Stimulated activated CD8-positive, alpha-beta memory T cell treated with anti-CD3 and anti-CD28 coated beads, Interleukin-7, amount 100 ng/mL, for 24 hours (primary cell): Measurements from ENCODE around the gene ZNF469.

ENCODE experiments used
- DNase-seq: peaks from one replicate; pipeline ENCODE4 v3.0.0-alpha.2; 2020; ENCODE audit warnings: low read depth

The ZNF469 gene

DNA sequence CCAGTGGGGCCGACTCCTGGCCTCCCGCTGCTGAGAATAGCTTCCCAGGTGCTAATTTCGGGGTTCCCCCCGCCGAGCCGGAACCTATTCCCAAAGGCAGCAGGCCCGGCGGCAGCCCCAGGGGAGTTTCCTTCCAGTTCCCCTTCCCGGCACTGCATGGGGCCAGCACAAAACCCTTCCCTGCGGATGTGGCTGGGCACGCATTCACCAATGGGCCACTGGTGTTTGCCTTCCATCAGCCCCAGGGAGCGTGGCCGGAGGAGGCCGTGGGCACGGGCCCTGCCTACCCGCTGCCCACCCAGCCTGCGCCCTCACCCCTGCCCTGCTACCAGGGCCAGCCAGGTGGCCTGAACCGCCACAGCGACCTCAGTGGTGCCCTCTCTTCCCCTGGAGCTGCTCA lies 45.4 kb downstream of the ZNF469 start:
- DNase-seq: no peak

DNA sequence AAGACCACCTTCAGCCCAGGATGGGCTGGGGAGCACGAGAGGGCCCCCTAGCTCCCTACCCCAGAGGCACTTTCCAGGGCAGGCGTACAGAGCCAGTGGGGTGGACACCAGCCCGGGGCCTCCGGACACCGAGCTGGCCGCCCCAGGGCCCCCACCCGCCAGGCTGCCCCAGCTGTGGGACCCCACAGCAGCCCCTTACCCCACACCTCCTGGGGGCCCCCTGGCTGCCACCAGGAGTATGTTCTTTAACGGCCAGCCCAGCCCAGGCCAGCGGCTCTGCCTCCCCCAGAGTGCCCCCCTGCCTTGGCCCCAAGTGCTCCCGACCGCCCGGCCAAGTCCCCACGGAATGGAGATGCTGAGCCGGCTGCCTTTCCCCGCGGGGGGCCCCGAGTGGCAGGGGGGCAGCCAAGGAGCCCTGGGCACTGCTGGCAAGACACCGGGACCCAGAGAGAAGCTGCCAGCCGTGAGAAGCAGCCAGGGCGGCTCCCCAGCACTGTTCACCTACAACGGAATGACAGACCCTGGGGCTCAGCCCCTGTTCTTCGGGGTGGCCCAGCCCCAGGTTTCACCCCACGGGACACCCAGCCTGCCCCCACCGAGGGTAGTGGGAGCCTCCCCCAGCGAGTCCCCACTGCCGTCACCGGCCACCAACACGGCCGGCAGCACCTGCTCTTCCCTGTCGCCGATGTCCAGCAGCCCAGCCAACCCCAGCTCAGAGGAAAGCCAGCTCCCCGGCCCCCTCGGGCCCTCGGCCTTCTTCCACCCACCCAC lies 46.0 kb downstream of the ZNF469 start:
- no peak for DNase-seq

- no peak for DNase-seq
Measured at GRCh38 chr16:88429387-88430184, 46.8 kb downstream of the ZNF469 start.

DNA sequence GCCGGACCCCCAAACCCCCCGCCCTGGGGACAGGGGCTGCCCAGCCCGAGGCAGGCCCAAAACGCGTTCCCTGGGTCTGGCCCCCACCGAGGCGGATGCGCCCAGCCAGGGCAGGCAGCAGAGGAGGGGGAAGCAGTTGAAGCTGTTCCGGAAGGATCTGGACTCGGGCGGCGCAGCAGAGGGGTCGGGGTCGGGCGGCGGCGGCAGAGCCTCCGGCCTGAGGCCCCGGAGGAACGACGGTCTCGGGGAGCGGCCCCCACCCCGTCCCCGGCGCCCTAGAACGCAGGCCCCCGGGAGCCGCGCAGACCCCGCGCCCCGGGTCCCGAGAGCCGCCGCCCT lies 47.4 kb downstream of the ZNF469 start:
- DNase-seq: no peak

DNA sequence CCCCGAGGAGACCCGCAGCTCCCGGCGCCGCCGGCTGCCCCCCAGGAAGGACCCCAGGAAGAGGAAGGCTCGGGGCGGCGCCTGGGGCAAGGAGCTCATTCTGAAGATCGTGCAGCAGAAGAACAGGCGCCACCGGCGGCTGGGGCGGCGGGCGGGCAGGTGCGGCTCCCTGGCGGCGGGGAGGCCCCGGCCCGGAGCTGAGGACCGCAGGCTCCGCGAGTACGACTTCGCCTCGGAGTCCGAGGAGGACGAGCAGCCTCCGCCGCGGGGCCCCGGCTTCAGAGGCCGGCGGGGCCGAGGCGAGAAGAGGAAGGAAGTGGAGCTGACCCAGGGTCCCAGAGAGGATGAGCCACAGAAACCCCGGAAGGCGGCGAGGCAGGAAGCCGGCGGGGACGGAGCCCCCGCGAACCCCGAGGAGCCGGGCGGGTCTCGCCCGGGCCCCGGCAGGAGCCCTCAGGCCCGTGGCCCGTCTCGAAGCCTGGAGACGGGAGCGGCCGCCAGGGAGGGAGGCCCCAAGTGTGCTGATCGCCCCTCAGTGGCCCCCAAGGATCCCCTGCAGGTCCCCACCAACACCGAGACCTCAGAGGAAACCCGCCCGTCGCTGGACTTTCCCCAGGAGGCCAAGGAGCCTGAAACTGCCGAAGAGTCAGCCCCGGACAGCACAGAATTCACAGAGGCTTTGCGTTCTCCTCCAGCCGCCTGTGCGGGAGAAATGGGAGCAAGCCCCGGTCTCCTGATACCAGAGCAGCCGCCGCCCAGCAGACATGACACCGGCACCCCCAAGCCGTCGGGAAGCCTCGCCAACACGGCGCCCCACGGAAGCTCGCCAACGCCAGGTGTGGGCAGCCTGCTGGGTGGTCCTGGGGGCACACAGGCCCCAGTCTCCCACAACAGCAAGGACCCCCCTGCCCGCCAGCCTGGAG lies 48.0 kb downstream of the ZNF469 start:
- DNase-seq: no peak

GRCh38 chr16:88431651-88432050 lies 48.9 kb downstream of the ZNF469 start:
- no peak for DNase-seq

GRCh38 chr16:88432174-88432573 lies 49.4 kb downstream of the ZNF469 start:
- no peak for DNase-seq
